Measurements from ENCODE around the gene SGF29.
"Not testable (repeated sequence)": the region's sequence is repeated elsewhere in the genome, so short reads cannot be mapped to it uniquely, and the experiment has no call there.

SGF29 gene

GRCh38 chr16:28567292-28567691 is 13.6 kb downstream of the SGF29 start:
- DNase-seq = no peak

- no peak for DNase-seq
These were observed 15.3 kb downstream of the SGF29 start for GRCh38 chr16:28569021-28569420.

GRCh38 chr16:28569968-28570752 is 16.4 kb downstream of the SGF29 start:
- no peak for DNase-seq

- DNase-seq = no peak
These were observed 19.2 kb downstream of the SGF29 start for GRCh38 chr16:28572696-28573510.

GRCh38 chr16:28573738-28574718 is 20.3 kb downstream of the SGF29 start:
- no peak for DNase-seq

GRCh38 chr16:28574925-28575324 is 21.2 kb downstream of the SGF29 start:
- DNase-seq = no peak

GRCh38 chr16:28575446-28576109 is 21.9 kb downstream of the SGF29 start:
- no peak for DNase-seq

- DNase-seq = no peak
These were observed 27.1 kb downstream of the SGF29 start for GRCh38 chr16:28580726-28581315.

- no peak for DNase-seq
These were observed 32.0 kb downstream of the SGF29 start for GRCh38 chr16:28585674-28586073.

- no peak for DNase-seq
These were observed 32.7 kb downstream of the SGF29 start for GRCh38 chr16:28586466-28586865.

GRCh38 chr16:28587386-28587785 is 33.7 kb downstream of the SGF29 start:
- no peak for DNase-seq

- DNase-seq = no peak
These were observed 35.3 kb downstream of the SGF29 start for GRCh38 chr16:28589069-28589468.

GRCh38 chr16:28589930-28590329 is 36.2 kb downstream of the SGF29 start:
- no peak for DNase-seq

- DNase-seq = no peak
These were observed 36.9 kb downstream of the SGF29 start for GRCh38 chr16:28590384-28591340.

GRCh38 chr16:28591355-28591754 is 37.6 kb downstream of the SGF29 start:
- DNase-seq = no peak

- no peak for DNase-seq
These were observed 38.8 kb downstream of the SGF29 start for GRCh38 chr16:28592511-28592910.

GRCh38 chr16:28592979-28593553 is 39.3 kb downstream of the SGF29 start:
- DNase-seq = no peak

- not testable (repeated sequence) for DNase-seq
These were observed 41.7 kb downstream of the SGF29 start for GRCh38 chr16:28595451-28595850.

- no peak for DNase-seq
These were observed 42.5 kb downstream of the SGF29 start for GRCh38 chr16:28596115-28596630.

Measured in activated CD4-positive, alpha-beta T cell treated with anti-CD3 and anti-CD28 coated beads for 1 hour (primary cell).